Lower leg skin (tissue), 3 donors: ENCODE results near the gene RBM48.

Source experiments
- CTCF ChIP-seq, 3 donors: fragments of 450-650 bp; IDR thresholded peaks; one replicate each; pipeline ENCODE4 v1.5.1; 2016; ENCODE audit warnings: antibody characterized with exemption in 3 of 3, mild to moderate bottlenecking in 3 of 3, moderate library complexity in 2 of 3
- POLR2A ChIP-seq, 2 donors: fragments of 450-650 bp; IDR thresholded peaks; one replicate each; pipeline ENCODE4 v1.6.1; 2016 to 2017; ENCODE audit warnings: antibody characterized with exemption in 2 of 2, mild to moderate bottlenecking in 1 of 2, moderate library complexity in 1 of 2

- TF ChIP-seq CTCF (IDR thresholded peaks at IDR 0.05) (no peak), POLR2A (IDR thresholded peaks at IDR 0.05) (no peak)
These were observed 56.4 kb downstream of the RBM48 start for GRCh38 chr7:92584953-92585352.
